AG04450 (cell line): ENCODE data around the gene SNRPB2. TPM values are rescaled to one million over a fixed set of nuclear protein-coding genes. Genes with fewer than 3 reads are reported as not detected.

Source experiments
- CTCF ChIA-PET: fragments of 300-600, 350-600 bp; formaldehyde crosslinking; extraction: SDS; loops from one replicate; lab custom pipeline; 2022; ENCODE audit warnings: antibody characterized with exemption, inconsistent platforms; lab: Charles Lee
- POLR2A ChIA-PET: fragments of 350-600 bp; formaldehyde crosslinking; extraction: SDS; loops from one replicate; lab custom pipeline; 2021; ENCODE audit warnings: antibody characterized with exemption, inconsistent platforms; lab: Yijun Ruan, JAX
- DNase-seq: peaks from one replicate; pipeline ENCODE4 v3.0.0-alpha.2; 2011; ENCODE audit warnings: low read depth, low spot score
- H3K27ac ChIP-seq: one replicate; pipeline ENCODE4 v1.5.1; 2012; ENCODE audit warnings: low read depth, low read length, control low read depth
- H3K27me3 ChIP-seq: one replicate; pipeline ENCODE4 v1.6.0; 2012; ENCODE audit warnings: low read length; ENCODE audit not compliant: control insufficient read depth, insufficient read depth
- H3K4me3 ChIP-seq: 2 replicates; pipeline ENCODE4 v1.5.1; 2011; ENCODE audit warnings: mild to moderate bottlenecking, low read depth, low read length, control low read depth
- H3K9me3 ChIP-seq: 2 replicates; pipeline ENCODE4 v1.5.1; 2012; ENCODE audit warnings: low read length; ENCODE audit not compliant: control insufficient read depth, insufficient read depth
- polyA plus RNA-seq: library from polyadenylated mRNA; depleted of rRNA; stranded (reverse); fragments of >200 nt; gene quantifications from 2 replicates; pipeline ENCODE4 v1.2.3, GENCODE V29; 2011
- TF ChIP-seq, protein P1 (sequence below): IDR thresholded peaks from 2 replicates; pipeline ENCODE4 v1.5.1; 2011; ENCODE audit warnings: low read depth, low read length, control low read depth, inconsistent platforms

Gene SNRPB2
- polyA plus RNA-seq, 1 experiment = 123 TPM

DNA sequence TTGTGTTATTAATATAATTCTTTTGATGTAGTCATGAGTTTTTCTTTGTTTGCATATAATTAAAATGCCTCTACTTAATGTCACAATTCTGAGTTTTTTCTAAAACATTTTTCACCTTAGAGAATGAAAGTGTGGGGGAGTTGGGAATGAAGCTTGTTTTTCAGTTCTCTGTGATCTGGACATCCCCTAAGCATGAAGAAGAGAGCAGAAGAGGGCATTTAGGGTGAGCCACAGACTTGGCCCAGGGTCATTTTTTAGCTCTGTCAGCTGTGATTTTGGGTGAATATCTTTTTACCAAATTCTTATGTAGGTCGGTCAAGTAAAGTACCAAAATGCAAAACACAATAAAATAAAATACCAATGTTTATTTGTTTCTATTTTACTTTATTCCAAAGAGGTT is 22.3 kb downstream of the SNRPB2 start:
- Histone ChIP-seq H3K27me3 (peaks cover 10% of the 10 kb centered on the region), H3K27ac (no peak overlapping the region), H3K4me3 (no peak overlapping the region), H3K9me3 (no peaks in the 10 kb centered on the region; the same call in 1 of the 2 replicates)
- no peak for DNase-seq
- TF ChIP-seq, protein P1, sequence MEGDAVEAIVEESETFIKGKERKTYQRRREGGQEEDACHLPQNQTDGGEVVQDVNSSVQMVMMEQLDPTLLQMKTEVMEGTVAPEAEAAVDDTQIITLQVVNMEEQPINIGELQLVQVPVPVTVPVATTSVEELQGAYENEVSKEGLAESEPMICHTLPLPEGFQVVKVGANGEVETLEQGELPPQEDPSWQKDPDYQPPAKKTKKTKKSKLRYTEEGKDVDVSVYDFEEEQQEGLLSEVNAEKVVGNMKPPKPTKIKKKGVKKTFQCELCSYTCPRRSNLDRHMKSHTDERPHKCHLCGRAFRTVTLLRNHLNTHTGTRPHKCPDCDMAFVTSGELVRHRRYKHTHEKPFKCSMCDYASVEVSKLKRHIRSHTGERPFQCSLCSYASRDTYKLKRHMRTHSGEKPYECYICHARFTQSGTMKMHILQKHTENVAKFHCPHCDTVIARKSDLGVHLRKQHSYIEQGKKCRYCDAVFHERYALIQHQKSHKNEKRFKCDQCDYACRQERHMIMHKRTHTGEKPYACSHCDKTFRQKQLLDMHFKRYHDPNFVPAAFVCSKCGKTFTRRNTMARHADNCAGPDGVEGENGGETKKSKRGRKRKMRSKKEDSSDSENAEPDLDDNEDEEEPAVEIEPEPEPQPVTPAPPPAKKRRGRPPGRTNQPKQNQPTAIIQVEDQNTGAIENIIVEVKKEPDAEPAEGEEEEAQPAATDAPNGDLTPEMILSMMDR = no peak
- ChIA-PET CTCF (interaction anchor here (2.1 kb wide), 1 partner anchor 10 kb away, joined by 16 read pairs; no protein-coding TSS in a partner anchor), POLR2A (no interaction called here)

DNA sequence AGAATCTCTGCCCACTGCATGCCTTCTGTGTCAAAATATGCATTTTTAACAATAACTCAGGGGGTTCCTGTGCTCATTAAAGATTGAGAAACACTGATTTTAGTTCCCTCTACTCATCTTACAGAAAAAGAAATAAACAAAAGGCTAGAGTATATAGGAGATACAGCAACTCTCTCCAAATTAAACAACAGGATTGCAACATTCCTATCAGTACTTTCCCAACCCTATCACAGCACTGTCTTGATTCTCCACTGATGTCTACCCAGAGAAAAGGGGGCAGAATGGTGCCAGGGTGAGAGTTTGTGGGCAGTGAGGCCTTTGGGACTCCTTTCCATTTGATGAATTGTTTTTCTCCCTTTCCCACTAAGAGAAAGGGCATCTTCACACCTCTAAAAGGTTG is 23.1 kb downstream of the SNRPB2 start:
- Histone ChIP-seq H3K9me3 (no peaks in the 10 kb centered on the region; the same call in 1 of the 2 replicates), H3K27me3 (peaks cover 9% of the 10 kb centered on the region), H3K4me3 (no peak overlapping the region), H3K27ac (no peak overlapping the region)
- DNase-seq = no peak
- TF ChIP-seq, protein P1 = no peak
- CTCF ChIA-PET = interaction anchor here (2.1 kb wide), 1 partner anchor 9 kb away, joined by 16 read pairs; no protein-coding TSS in a partner anchor
- POLR2A ChIA-PET = no interaction called here

DNA sequence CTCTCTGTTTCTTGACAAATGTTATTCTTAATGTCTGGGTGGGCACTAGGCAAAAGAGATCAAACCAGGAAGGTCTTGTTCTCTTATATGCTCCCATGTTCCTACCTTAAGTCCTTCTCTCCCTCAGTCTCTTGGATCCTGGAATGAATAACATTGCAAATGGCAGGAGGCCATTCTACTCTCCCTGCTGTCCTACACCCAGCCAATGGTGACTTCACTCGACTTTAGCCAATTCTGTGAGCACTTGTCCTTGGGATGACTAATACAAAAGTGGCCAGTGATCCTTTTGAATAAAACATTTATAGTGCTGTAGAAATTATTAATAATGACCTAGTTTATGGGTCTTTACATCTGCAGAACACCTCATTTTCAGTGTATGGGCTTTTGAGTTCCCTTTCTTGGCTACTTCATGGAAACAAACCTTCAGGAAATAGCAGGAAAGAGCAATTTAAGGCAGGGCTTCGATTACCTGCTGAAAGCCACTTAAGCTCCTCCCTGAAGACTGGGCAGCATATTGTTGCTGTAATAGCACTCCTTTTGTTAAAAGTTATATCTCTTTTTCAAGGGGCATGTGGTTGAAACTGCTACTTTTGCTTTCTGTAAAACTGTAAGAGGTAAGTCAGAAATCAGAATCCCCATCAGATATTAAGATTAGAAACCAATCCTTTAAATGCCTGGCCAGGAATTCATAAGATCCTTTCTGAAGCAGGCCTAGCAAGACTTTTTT is 28.8 kb downstream of the SNRPB2 start:
- H3K9me3 ChIP-seq = no peaks in the 10 kb centered on the region; the same call in 1 of the 2 replicates
- H3K27me3 ChIP-seq = peaks cover 2% of the 10 kb centered on the region
- H3K4me3 ChIP-seq = no peak overlapping the region
- DNase-seq = no peak
- ChIA-PET POLR2A (no interaction called here), CTCF (no interaction called here)
- TF ChIP-seq, protein P1 = no peak
- no peak overlapping the region for H3K27ac ChIP-seq

DNA sequence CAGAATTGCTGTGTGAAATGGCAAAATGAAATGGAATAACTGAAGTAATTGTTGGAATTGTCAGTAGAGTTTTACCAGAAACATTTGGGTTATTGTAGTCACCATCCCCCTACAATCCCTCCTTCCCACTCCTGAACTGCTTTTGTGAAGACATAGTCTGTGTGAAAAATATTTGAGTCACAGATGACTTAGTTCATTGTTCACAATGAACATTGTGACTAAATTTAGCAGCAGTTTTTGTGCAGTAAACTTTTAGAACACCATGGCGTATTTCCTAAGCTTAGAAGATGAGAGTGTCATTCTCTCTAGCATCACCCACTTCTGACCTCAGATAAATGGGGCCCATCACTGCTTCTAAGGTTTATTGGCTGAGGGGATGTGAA is 29.3 kb downstream of the SNRPB2 start:
- no peak for DNase-seq
- TF ChIP-seq, protein P1 = no peak
- Histone ChIP-seq H3K27me3 (peaks cover 2% of the 10 kb centered on the region), H3K9me3 (no peaks in the 10 kb centered on the region; the same call in 1 of the 2 replicates), H3K27ac (no peak overlapping the region), H3K4me3 (no peak overlapping the region)
- POLR2A ChIA-PET = no interaction called here
- CTCF ChIA-PET = no interaction called here
